MCF 10A (cell line): ENCODE results near the gene ZNF683. TPM values are rescaled to one million over a fixed set of nuclear protein-coding genes. Genes with fewer than 3 reads are reported as not detected.
"Not testable (repeated sequence)": the region's sequence is repeated elsewhere in the genome, so short reads cannot be mapped to it uniquely, and the experiment has no call there.

Source experiments
- BruUV-seq: library from RNA; stranded (reverse); fragments of 400-500 nt; replicated peaks from 2 replicates; lab custom pipeline; 2021; lab: Mats Ljungman, UMichigan
- CTCF ChIA-PET: fragments of 300-600 bp; sonication (Branson Sonifier 250); formaldehyde crosslinking; extraction: SDS; loops from one replicate; lab custom pipeline; 2021; ENCODE audit warnings: antibody characterized with exemption, inconsistent platforms; lab: Yijun Ruan, JAX
- POLR2A ChIA-PET: fragments of 300-600, 350-650 bp; sonication (Branson Sonifier 250); formaldehyde crosslinking; extraction: SDS; loops from one replicate; lab custom pipeline; 2020; ENCODE audit warnings: antibody characterized with exemption, inconsistent platforms; lab: Yijun Ruan, JAX
- DNase-seq: peaks from one replicate; pipeline ENCODE4 v3.0.0-alpha.2; 2018; ENCODE audit not compliant: unreplicated experiment
- H3K27ac Mint-ChIP-seq: one replicate; pipeline ENCODE4 v1.8.0; 2022; ENCODE audit warnings: mild to moderate bottlenecking, low read depth, mixed read lengths; ENCODE audit not compliant: unreplicated experiment
- H3K27me3 Mint-ChIP-seq: one replicate; pipeline ENCODE4 v1.8.0; 2022; ENCODE audit warnings: mixed read lengths; ENCODE audit not compliant: insufficient read depth, unreplicated experiment
- H3K36me3 Mint-ChIP-seq: one replicate; pipeline ENCODE4 v1.8.0; 2022; ENCODE audit warnings: mild to moderate bottlenecking, moderate library complexity, mixed read lengths; ENCODE audit not compliant: insufficient read depth, unreplicated experiment
- H3K4me1 Mint-ChIP-seq: one replicate; pipeline ENCODE4 v1.8.0; 2022; ENCODE audit warnings: mixed read lengths; ENCODE audit not compliant: insufficient read depth, unreplicated experiment
- H3K4me3 Mint-ChIP-seq: one replicate; pipeline ENCODE4 v1.8.0; 2022; ENCODE audit warnings: mild to moderate bottlenecking, moderate library complexity, mixed read lengths; ENCODE audit not compliant: unreplicated experiment
- H3K9me3 Mint-ChIP-seq: one replicate; pipeline ENCODE4 v1.8.0; 2022; ENCODE audit warnings: mixed read lengths; ENCODE audit not compliant: unreplicated experiment
- intact Hi-C: fragments of 100-400 bp; cut with micrococcal nuclease; formaldehyde crosslinking; loops from 2 replicates; pipeline ENCODE4 v1.14.1; 2022
- total RNA-seq: library from RNA; stranded (reverse); gene quantifications from 2 replicates; pipeline ENCODE4 v1.2.3, GENCODE V29; 2022
- TF ChIP-seq, protein P1 (sequence below): fragments of 200-600 bp; IDR thresholded peaks from one replicate; pipeline ENCODE4 v1.8.0; 2022; ENCODE audit warnings: antibody characterized with exemption, mild to moderate bottlenecking; ENCODE audit not compliant: unreplicated experiment

Gene ZNF683
- total RNA-seq, 1 experiment from 2014 or later, result not detected

DNA sequence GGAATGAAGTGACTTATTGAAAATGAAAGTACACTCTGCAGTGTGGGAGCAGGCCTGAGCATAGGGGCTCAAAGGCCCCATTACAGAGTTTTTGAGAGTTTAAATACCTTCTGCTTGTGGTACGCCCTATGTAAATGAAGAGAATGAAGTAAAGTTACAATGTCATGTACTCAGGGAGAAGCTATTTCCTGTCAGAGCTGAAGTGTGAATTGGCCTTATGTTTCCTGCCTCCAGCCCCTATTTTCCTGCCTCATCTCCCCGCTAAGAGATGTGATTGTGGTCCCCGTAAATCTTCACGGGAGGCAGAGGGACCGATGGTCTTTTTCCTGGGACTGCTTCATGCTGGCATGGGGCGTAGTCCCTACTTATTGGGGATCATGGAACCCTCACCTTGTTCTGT lies 2.5 kb upstream of the ZNF683 start:
- H3K27ac Mint-ChIP-seq, result no peak overlapping the region

DNA sequence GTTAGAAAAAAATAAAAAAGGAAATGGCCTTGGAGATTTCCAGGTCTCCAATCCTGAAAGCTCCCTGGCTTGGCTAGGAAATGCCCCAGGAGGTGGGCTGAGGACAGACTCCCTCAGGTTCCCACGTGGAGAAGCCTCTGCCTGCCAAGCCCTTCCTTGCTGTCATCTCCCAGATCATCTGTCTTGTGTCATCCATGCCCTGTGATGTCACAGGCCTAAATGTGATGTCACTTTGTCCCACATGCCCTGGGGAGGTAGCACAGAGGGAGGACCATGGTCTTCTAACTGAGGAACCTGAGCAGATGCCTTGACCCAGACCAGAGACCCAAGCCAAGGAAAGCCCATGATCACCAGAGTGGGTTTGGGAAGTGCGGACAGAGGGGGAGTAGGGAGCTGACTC lies 1.8 kb upstream of the ZNF683 start:
- BruUV-seq, H3K27ac Mint-ChIP-seq, H3K9me3 Mint-ChIP-seq, H3K27me3 Mint-ChIP-seq, H3K36me3 Mint-ChIP-seq, H3K4me3 Mint-ChIP-seq, DNase-seq, intact Hi-C loops: not testable (repeated sequence)
- peaks cover 25% of the 10 kb centered on the region for H3K4me1 Mint-ChIP-seq
- ChIA-PET POLR2A (interaction anchor here (0.9 kb wide), 1 partner anchor 95 kb away, joined by 3 read pairs; the partner anchor contains the start of gene SH3BGRL3), CTCF (interaction anchor here (1.1 to 2.5 kb wide), 3 partner anchors 10 to 42 kb away, joined by 3 to 14 read pairs (median 11); no protein-coding TSS in a partner anchor)

More for the DNA sequence above, 2.5 kb upstream of the ZNF683 start:
- peaks cover 6% of the 10 kb centered on the region for H3K36me3 Mint-ChIP-seq
- H3K9me3 Mint-ChIP-seq, result no peaks in the 10 kb centered on the region
- POLR2A ChIA-PET, result no interaction called here
- no peak for DNase-seq
- intact Hi-C loops, result no loop called here
- no TSS peak for BruUV-seq
- peaks cover 25% of the 10 kb centered on the region for H3K4me1 Mint-ChIP-seq
- CTCF ChIA-PET, result interaction anchor here (0.5 to 2.5 kb wide), 3 partner anchors 11 to 16 kb away, joined by 3 to 14 read pairs (median 4); no protein-coding TSS in a partner anchor
- TF ChIP-seq, protein P1, sequence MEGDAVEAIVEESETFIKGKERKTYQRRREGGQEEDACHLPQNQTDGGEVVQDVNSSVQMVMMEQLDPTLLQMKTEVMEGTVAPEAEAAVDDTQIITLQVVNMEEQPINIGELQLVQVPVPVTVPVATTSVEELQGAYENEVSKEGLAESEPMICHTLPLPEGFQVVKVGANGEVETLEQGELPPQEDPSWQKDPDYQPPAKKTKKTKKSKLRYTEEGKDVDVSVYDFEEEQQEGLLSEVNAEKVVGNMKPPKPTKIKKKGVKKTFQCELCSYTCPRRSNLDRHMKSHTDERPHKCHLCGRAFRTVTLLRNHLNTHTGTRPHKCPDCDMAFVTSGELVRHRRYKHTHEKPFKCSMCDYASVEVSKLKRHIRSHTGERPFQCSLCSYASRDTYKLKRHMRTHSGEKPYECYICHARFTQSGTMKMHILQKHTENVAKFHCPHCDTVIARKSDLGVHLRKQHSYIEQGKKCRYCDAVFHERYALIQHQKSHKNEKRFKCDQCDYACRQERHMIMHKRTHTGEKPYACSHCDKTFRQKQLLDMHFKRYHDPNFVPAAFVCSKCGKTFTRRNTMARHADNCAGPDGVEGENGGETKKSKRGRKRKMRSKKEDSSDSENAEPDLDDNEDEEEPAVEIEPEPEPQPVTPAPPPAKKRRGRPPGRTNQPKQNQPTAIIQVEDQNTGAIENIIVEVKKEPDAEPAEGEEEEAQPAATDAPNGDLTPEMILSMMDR, result no peak
- no peaks in the 10 kb centered on the region for H3K27me3 Mint-ChIP-seq
- no peak overlapping the region for H3K4me3 Mint-ChIP-seq

DNA sequence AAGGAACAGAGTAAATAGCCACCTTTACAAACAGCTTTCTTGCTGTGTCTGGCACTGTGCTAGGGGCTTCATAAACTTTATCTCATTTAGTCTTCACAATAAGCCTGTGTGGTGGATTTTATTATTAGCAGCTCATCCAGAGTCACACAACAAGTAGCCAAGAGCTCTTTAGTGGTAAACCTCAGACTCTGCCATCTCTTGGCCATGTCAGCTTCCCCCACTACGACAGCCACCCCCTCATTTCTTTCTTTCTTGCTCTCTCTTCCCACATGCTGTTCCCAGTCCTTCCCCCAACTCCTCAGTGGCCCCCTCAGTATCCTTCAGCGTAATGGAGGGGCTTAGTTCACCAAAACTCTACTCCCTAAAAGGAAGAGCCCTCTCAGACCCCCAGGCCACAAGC lies 1.2 kb upstream of the ZNF683 start:
- Mint-ChIP-seq H3K4me3 (no peak overlapping the region), H3K4me1 (peaks cover 23% of the 10 kb centered on the region)
- POLR2A ChIA-PET, result interaction anchor here (0.6 to 1.1 kb wide), 4 partner anchors 22 to 952 kb away, joined by 3 to 4 read pairs (median 3); partner anchors contain the start of gene SH3BGRL3

DNA sequence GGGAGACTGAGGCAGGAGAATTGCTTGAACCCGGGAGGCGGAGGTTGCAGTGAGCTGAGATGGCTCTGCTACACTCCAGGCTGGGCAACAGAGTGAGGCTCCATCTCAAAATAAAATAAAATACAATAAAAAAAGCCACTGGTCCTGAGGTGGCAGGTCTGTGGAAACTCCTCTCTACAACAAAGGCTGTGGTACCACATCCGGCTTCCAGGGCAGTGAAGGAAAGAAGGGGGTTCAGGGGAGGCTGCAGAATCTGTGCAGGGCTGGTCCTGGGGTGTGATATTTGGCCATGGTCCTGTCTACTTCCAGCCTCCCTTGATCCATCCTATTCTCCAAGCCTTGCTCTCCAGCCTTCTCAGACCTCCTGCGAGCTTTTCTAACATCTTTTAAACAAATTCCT lies 731 bp upstream of the ZNF683 start:
- peaks cover 6% of the 10 kb centered on the region for H3K36me3 Mint-ChIP-seq

More for the DNA sequence above, 1.2 kb upstream of the ZNF683 start:
- no peak for DNase-seq
- TF ChIP-seq, protein P1, result no peak
- Mint-ChIP-seq H3K36me3 (peaks cover 6% of the 10 kb centered on the region), H3K9me3 (no peaks in the 10 kb centered on the region), H3K27me3 (no peaks in the 10 kb centered on the region), H3K27ac (no peak overlapping the region)
- intact Hi-C loops, result no loop called here
- BruUV-seq, result no TSS peak
- CTCF ChIA-PET, result interaction anchor here (1.3 to 2.5 kb wide), 2 partner anchors 9 to 43 kb away, joined by 11 to 14 read pairs; no protein-coding TSS in a partner anchor

More for the DNA sequence above, 731 bp upstream of the ZNF683 start:
- no peak for DNase-seq
- H3K4me3 Mint-ChIP-seq, result no peak overlapping the region
- BruUV-seq, result no TSS peak
- no peak overlapping the region for H3K27ac Mint-ChIP-seq
- H3K4me1 Mint-ChIP-seq, result peaks cover 18% of the 10 kb centered on the region
- no peaks in the 10 kb centered on the region for H3K27me3 Mint-ChIP-seq
- no peaks in the 10 kb centered on the region for H3K9me3 Mint-ChIP-seq
- intact Hi-C loops, result no loop called here
- CTCF ChIA-PET, result interaction anchor here (1.3 to 2.5 kb wide), 2 partner anchors 9 to 43 kb away, joined by 11 to 14 read pairs; no protein-coding TSS in a partner anchor
- TF ChIP-seq, protein P1, result no peak
- POLR2A ChIA-PET, result interaction anchor here (0.6 to 1.1 kb wide), 5 partner anchors 21 to 953 kb away, joined by 3 to 4 read pairs (median 3); partner anchors contain the start of gene SH3BGRL3
